Measurements from ENCODE around the gene KRTDAP. TPM values are rescaled to one million over a fixed set of nuclear protein-coding genes. Genes with fewer than 3 reads are reported as not detected.

Gene KRTDAP
- total RNA-seq: not detected in 2 replicates

GRCh38 chr19:35490364-35490763 is at the start of gene KRTDAP:
Gene KRTDAP (minus strand): TSS chr19:35490464. CDS start chr19:35490442, 22 bp downstream.

GRCh38 chr19:35533201-35533821 is 43.0 kb upstream of the KRTDAP start, which contains the start of gene GAPDHS:
Gene GAPDHS (plus strand): TSS chr19:35533456. CDS start chr19:35533528, 72 bp downstream.

GRCh38 chr19:35528218-35529038 is 38.2 kb upstream of the KRTDAP start, which contains the start of gene SBSN:
Gene SBSN (minus strand): TSS chr19:35528311. CDS start chr19:35528281, 30 bp downstream.

GRCh38 chr19:35513628-35514281 is 23.5 kb upstream of the KRTDAP start, which contains the start of gene DMKN:
Gene DMKN (minus strand): TSS chr19:35513649. CDS start chr19:35513475, 174 bp downstream.

GRCh38 chr19:35447606-35448469 is 42.4 kb downstream of the KRTDAP start, which contains the start of gene FFAR2:
Gene FFAR2 (plus strand): TSS chr19:35448257. CDS start chr19:35449715, 1,458 bp downstream.

Other genes starting within 250 kb of the KRTDAP start
- 0.28 and 0.55 TPM in 2 replicates for gene LSR, start 241.5 kb downstream of the KRTDAP start, total RNA-seq
- 37.0 and 55.7 TPM in 2 replicates for gene USF2, start 221.5 kb downstream of the KRTDAP start, total RNA-seq
- under 0.01 TPM in 2 replicates for gene HAMP, start 207.9 kb downstream of the KRTDAP start, total RNA-seq
- gene MAG, start 198.3 kb downstream of the KRTDAP start, total RNA-seq: not detected in 2 replicates
- 0.09 and 0.14 TPM in 2 replicates for gene CD22, start 161.3 kb downstream of the KRTDAP start, total RNA-seq
- not detected in 2 replicates for gene FFAR1, start 142.6 kb downstream of the KRTDAP start, total RNA-seq
- 0.09 and 0.14 TPM in 2 replicates for gene FFAR3, start 132.0 kb downstream of the KRTDAP start, total RNA-seq
- not detected in 2 replicates for gene GPR42, start 119.4 kb downstream of the KRTDAP start, total RNA-seq
- not detected in 2 replicates for gene FFAR2, start 42.2 kb downstream of the KRTDAP start, total RNA-seq
- 4.0 and 18.3 TPM in 2 replicates for gene DMKN, start 23.2 kb upstream of the KRTDAP start, total RNA-seq
- gene SBSN, start 37.8 kb upstream of the KRTDAP start, total RNA-seq: 2.1 and 9.3 TPM in 2 replicates
- gene GAPDHS, start 43.0 kb upstream of the KRTDAP start, total RNA-seq: not detected in 2 replicates
- 81.8 and 120 TPM in 2 replicates for gene TMEM147, start 55.2 kb upstream of the KRTDAP start, total RNA-seq
- not detected in 2 replicates for gene ATP4A, start 73.2 kb upstream of the KRTDAP start, total RNA-seq
- gene PMIS2, start 95.7 kb upstream of the KRTDAP start, total RNA-seq: not detected in 2 replicates
- gene HAUS5, start 122.3 kb upstream of the KRTDAP start, total RNA-seq: 3.0 and 3.5 TPM in 2 replicates
- gene RBM42, start 138.6 kb upstream of the KRTDAP start, total RNA-seq: 33.4 and 34.0 TPM in 2 replicates
- gene ETV2, start 151.3 kb upstream of the KRTDAP start, total RNA-seq: 0.18 and 0.28 TPM in 2 replicates
- 495 and 644 TPM in 2 replicates for gene COX6B1, start 157.9 kb upstream of the KRTDAP start, total RNA-seq
- gene UPK1A, start 176.1 kb upstream of the KRTDAP start, total RNA-seq: 0.09 TPM in 1 of 2 replicates, not detected in the other
- gene ZBTB32, start 214.1 kb upstream of the KRTDAP start, total RNA-seq: not detected in 2 replicates
- gene KMT2B, start 227.5 kb upstream of the KRTDAP start, total RNA-seq: 2.6 and 4.2 TPM in 2 replicates

Data from smooth muscle cell of bladder (primary cell).